Measurements from ENCODE around the gene ADI1. TPM values are rescaled to one million over a fixed set of nuclear protein-coding genes. Genes with fewer than 3 reads are reported as not detected.
A peak's percentile ranks its signal among the peaks of the same experiment; 100 is the strongest.

Gene ADI1
- total RNA-seq, 4 donors from 2014 or later, result 44.1 to 110 (median 78.1) TPM

GRCh38 chr2:3466482-3466863 is 52.9 kb downstream of the ADI1 start:
- Histone ChIP-seq H3K27ac (no peak overlapping the region), H3K4me1 (peaks cover 0 to 4% (median 2%) of the 10 kb centered on the region in 4 donors), H3K36me3 (peaks cover 0 to 6% (median 0%) of the 10 kb centered on the region in 4 donors), H3K9me3 (no peaks in the 10 kb centered on the region), H3K4me3 (no peak overlapping the region), H3K27me3 (no peaks in the 10 kb centered on the region)
- 93 to 94% methylated on average over 3 to 9 of the region's 9 CpGs for WGBS, 2 donors (ENCODE audit: low coverage in 1 of 2)
- DNase-seq, result no peak
- in situ Hi-C loops (cut with MboI; ENCODE audit: low pct_ligation_motif_present in 1 of 4, low pct_unique_long_range_greater_than_20kb in 1 of 4, low sequenced_read_pairs in 3 of 4), result no loop called here
- intact Hi-C loops (cut with DNase I; ENCODE audit: low total_unique reads), result no loop called here
- no peak for TF ChIP-seq EP300 (IDR thresholded peaks at IDR 0.05; ENCODE audit: low read depth)

GRCh38 chr2:3465844-3466481 is 53.4 kb downstream of the ADI1 start:
- Histone ChIP-seq H3K4me1 (peaks cover 0 to 4% (median 2%) of the 10 kb centered on the region in 4 donors), H3K9me3 (no peaks in the 10 kb centered on the region), H3K4me3 (no peak overlapping the region), H3K36me3 (peaks cover 0 to 5% (median 0%) of the 10 kb centered on the region in 4 donors), H3K27me3 (no peaks in the 10 kb centered on the region), H3K27ac (no peak overlapping the region)
- in situ Hi-C loops (cut with MboI; ENCODE audit: low pct_ligation_motif_present in 1 of 4, low pct_unique_long_range_greater_than_20kb in 1 of 4, low sequenced_read_pairs in 3 of 4), result no loop called here
- TF ChIP-seq EP300 (IDR thresholded peaks at IDR 0.05; ENCODE audit: low read depth) (no peak), CTCF (IDR thresholded peaks at IDR 0.05) (no peak), POLR2A (IDR thresholded peaks at IDR 0.05) (no peak), POLR2AphosphoS5 (IDR thresholded peaks at IDR 0.05) (no peak)
- intact Hi-C loops (cut with DNase I; ENCODE audit: low total_unique reads), result no loop called here
- no peak for DNase-seq
- 80 to 88% methylated on average over 1 to 13 of the region's 13 CpGs for WGBS, 2 donors (ENCODE audit: low coverage in 1 of 2)

GRCh38 chr2:3465328-3465727 is 54.0 kb downstream of the ADI1 start:
- no peaks in the 10 kb centered on the region for H3K9me3 ChIP-seq
- no peak overlapping the region for H3K4me3 ChIP-seq
- H3K27ac ChIP-seq, result no peak overlapping the region
- intact Hi-C loops (cut with DNase I; ENCODE audit: low total_unique reads), result no loop called here
- WGBS, 2 donors (ENCODE audit: low coverage in 1 of 2), result 93 to 100% methylated on average over 4 to 28 of the region's 28 CpGs
- in situ Hi-C loops (cut with MboI; ENCODE audit: low pct_ligation_motif_present in 1 of 4, low pct_unique_long_range_greater_than_20kb in 1 of 4, low sequenced_read_pairs in 3 of 4), result no loop called here
- no peaks in the 10 kb centered on the region for H3K36me3 ChIP-seq
- TF ChIP-seq EP300 (IDR thresholded peaks at IDR 0.05; ENCODE audit: low read depth) (no peak), POLR2AphosphoS5 (IDR thresholded peaks at IDR 0.05) (no peak), POLR2A (IDR thresholded peaks at IDR 0.05) (no peak)
- no peaks in the 10 kb centered on the region for H3K27me3 ChIP-seq
- peak; percentile 5 for DNase-seq
- peaks cover 0 to 4% (median 2%) of the 10 kb centered on the region in 4 donors for H3K4me1 ChIP-seq

GRCh38 chr2:3464401-3465005 is 54.8 kb downstream of the ADI1 start:
- in situ Hi-C loops (cut with MboI; ENCODE audit: low pct_ligation_motif_present in 1 of 4, low pct_unique_long_range_greater_than_20kb in 1 of 4, low sequenced_read_pairs in 3 of 4), result no loop called here
- H3K4me3 ChIP-seq, result no peak overlapping the region
- H3K4me1 ChIP-seq, result peaks cover 0 to 4% (median 2%) of the 10 kb centered on the region in 4 donors
- H3K27ac ChIP-seq, result no peak overlapping the region
- DNase-seq, result no peak
- H3K9me3 ChIP-seq, result no peaks in the 10 kb centered on the region
- H3K36me3 ChIP-seq, result no peaks in the 10 kb centered on the region
- 95 to 96% methylated on average over 12 to 19 of the region's 21 CpGs for WGBS, 2 donors (ENCODE audit: low coverage in 1 of 2)
- no peaks in the 10 kb centered on the region for H3K27me3 ChIP-seq
- no peak for TF ChIP-seq POLR2AphosphoS5 (IDR thresholded peaks at IDR 0.05)
- no peak for TF ChIP-seq POLR2A (IDR thresholded peaks at IDR 0.05)
- no peak for TF ChIP-seq CTCF (IDR thresholded peaks at IDR 0.05)
- no peak for TF ChIP-seq EP300 (IDR thresholded peaks at IDR 0.05; ENCODE audit: low read depth)
- intact Hi-C loops (cut with DNase I; ENCODE audit: low total_unique reads), result no loop called here

- WGBS, 2 donors (ENCODE audit: low coverage in 1 of 2), result 87 to 100% methylated on average over 3 to 13 of the region's 13 CpGs
- in situ Hi-C loops (cut with MboI; ENCODE audit: low pct_ligation_motif_present in 1 of 4, low pct_unique_long_range_greater_than_20kb in 1 of 4, low sequenced_read_pairs in 3 of 4), result no loop called here
- intact Hi-C loops (cut with DNase I; ENCODE audit: low total_unique reads), result no loop called here
- TF ChIP-seq CTCF (IDR thresholded peaks at IDR 0.05) (no peak), POLR2AphosphoS5 (IDR thresholded peaks at IDR 0.05) (no peak), EP300 (IDR thresholded peaks at IDR 0.05; ENCODE audit: low read depth) (no peak), POLR2A (IDR thresholded peaks at IDR 0.05) (no peak)
- Histone ChIP-seq H3K9me3 (no peaks in the 10 kb centered on the region), H3K4me3 (no peak overlapping the region), H3K36me3 (no peaks in the 10 kb centered on the region), H3K4me1 (peaks cover 0 to 4% (median 2%) of the 10 kb centered on the region in 4 donors), H3K27ac (no peak overlapping the region), H3K27me3 (no peaks in the 10 kb centered on the region)
- no peak for DNase-seq
Observed at GRCh38 chr2:3463944-3464343, 55.4 kb downstream of the ADI1 start.

Data from transverse colon (tissue), 4 donors.